ENCODE measurements around the gene QDPR.

Gene QDPR

DNA sequence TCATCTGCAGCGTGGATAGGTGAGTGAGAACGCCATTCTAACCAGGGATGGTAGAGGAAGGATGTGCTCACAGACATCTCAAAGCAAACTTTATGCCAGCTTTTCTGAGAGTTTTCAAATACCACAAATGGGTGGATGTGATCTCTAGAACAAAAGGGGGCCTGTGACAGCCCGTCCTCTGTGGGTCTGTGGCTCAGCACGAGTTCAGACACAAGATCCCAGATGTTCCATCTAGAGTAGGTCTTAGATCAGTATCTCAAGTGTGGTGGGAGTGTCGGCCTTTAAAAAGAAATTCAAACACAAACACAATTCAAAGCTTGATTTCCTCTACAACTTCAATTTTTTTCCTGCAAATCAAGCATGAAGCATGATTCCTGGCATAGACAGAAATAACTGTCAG lies 22.8 kb downstream of the QDPR start:
- TF ChIP-seq, protein P1, sequence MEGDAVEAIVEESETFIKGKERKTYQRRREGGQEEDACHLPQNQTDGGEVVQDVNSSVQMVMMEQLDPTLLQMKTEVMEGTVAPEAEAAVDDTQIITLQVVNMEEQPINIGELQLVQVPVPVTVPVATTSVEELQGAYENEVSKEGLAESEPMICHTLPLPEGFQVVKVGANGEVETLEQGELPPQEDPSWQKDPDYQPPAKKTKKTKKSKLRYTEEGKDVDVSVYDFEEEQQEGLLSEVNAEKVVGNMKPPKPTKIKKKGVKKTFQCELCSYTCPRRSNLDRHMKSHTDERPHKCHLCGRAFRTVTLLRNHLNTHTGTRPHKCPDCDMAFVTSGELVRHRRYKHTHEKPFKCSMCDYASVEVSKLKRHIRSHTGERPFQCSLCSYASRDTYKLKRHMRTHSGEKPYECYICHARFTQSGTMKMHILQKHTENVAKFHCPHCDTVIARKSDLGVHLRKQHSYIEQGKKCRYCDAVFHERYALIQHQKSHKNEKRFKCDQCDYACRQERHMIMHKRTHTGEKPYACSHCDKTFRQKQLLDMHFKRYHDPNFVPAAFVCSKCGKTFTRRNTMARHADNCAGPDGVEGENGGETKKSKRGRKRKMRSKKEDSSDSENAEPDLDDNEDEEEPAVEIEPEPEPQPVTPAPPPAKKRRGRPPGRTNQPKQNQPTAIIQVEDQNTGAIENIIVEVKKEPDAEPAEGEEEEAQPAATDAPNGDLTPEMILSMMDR (conservative IDR thresholded peaks at IDR 0.05; ENCODE audit: control insufficient read depth, insufficient read depth, low read depth, low read length): no peak
- H3K4me3 ChIP-seq (ENCODE audit: control insufficient read depth, low read depth, low read length): no peak overlapping the region
- DNase-seq (ENCODE audit: low read depth): no peak

DNA sequence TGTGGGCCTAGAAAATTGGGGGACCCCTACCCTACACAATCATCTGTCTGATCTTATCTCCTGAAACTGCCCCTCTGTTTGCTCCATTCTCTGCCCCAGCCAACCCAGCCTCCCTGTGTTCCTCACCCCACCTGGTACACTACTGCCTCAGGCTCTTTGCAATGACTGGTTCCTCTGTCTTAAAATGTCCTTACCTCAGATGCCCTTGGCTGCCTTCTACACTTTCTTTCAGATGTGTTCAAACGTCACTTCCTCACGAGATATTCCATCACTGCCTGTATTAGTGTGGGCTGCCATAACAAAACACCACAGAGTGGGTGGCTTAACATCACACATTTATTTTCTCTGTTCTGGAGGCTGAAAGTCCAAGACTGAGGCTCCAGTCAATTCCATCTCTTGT lies 29.2 kb downstream of the QDPR start:
- no peak for DNase-seq (ENCODE audit: low read depth)
- no peak overlapping the region for H3K4me3 ChIP-seq (ENCODE audit: control insufficient read depth, low read depth, low read length)
- TF ChIP-seq, protein P1 (conservative IDR thresholded peaks at IDR 0.05; ENCODE audit: control insufficient read depth, insufficient read depth, low read depth, low read length): no peak

DNA sequence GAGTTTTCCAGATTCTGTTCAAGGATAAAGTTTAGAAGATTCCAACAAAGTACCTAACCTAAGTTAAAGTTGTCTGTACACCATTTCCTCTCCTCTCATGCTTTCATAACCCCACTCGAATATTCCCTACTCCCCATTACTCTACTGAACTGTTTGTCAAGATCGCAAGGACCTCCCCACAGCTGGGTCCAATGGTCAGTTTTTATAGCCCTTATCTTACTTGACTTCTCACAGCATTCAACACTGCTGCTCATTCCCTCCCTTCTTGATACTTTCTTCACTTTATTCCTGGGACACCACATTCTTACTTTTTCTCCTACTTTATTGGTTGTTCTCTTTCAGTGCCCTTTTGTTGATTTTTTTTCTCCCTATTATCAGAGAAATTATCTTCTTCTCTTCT lies 30.9 kb downstream of the QDPR start:
- no peak for DNase-seq (ENCODE audit: low read depth)
- TF ChIP-seq, protein P1 (conservative IDR thresholded peaks at IDR 0.05; ENCODE audit: control insufficient read depth, insufficient read depth, low read depth, low read length): no peak
- no peak overlapping the region for H3K4me3 ChIP-seq (ENCODE audit: control insufficient read depth, low read depth, low read length)

DNA sequence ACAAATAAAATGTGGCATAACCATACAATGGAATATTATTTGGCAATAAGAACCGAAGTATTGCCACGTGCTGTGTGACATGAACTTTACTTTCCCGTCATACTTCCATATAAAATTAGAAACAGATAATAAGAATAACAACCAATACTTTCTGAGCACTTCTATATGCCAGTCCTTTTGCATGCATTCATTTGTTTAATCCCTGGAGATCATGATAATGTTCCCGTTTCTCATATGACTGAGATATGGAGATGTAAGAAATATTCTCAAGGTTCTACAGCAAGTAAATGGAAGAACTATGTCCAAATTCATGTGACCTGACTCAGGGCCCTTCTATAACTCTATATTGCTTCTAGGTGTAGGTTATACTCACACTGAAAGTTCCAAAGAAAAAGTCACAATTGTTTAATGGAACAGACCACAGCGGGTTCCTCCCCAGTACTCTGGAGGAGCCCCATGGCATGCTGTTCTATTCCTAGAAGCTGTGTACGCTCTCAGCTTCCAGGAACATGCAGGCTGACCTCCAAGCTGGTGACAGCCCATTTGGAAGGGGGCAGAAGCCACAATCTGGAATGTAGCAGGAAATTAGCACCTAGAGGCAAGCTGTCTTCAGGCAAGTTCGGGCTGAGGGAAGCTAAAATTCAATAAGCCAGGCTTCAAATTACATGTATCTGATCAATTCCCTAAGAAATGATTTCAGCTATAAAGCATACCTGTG lies 31.5 kb downstream of the QDPR start:
- no peak for DNase-seq (ENCODE audit: low read depth)
- TF ChIP-seq, protein P1 (conservative IDR thresholded peaks at IDR 0.05; ENCODE audit: control insufficient read depth, insufficient read depth, low read depth, low read length): no peak
- no peak overlapping the region for H3K4me3 ChIP-seq (ENCODE audit: control insufficient read depth, low read depth, low read length)

DNA sequence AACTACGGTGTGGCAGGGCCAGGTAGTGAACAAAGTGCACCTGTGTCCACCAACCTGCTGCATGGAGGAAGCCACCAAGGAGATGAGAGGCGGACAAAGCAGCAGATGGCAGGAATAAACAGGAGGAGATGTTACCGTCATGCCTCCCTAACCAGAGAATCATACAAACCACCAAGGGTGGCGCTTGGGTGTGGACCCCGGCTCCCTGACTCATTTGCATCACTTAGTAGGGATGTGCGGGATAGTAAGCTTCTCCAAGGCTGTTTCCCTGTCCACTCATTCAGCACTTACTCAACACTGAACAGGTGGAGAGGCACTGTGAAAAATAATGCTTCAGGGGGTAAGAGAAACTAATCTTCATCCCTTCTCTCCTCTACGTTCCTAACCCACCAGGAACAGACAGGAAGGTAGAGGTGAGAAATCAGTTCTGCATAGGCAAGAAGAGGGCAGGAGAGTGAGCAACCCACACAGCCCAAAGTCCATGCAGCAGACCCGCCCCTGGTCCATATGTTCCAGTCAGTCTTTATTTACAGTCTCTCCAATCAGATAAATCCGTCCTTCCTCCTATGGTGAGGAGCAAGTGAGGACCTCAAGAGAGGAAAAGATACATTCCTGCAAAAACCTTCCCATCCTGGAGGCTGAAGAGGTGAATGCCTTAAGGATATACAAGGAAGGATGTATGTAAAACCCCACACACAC lies 34.0 kb downstream of the QDPR start:
- DNase-seq (ENCODE audit: low read depth): no peak
- H3K4me3 ChIP-seq (ENCODE audit: control insufficient read depth, low read depth, low read length): no peak overlapping the region
- TF ChIP-seq, protein P1 (conservative IDR thresholded peaks at IDR 0.05; ENCODE audit: control insufficient read depth, insufficient read depth, low read depth, low read length): no peak

DNA sequence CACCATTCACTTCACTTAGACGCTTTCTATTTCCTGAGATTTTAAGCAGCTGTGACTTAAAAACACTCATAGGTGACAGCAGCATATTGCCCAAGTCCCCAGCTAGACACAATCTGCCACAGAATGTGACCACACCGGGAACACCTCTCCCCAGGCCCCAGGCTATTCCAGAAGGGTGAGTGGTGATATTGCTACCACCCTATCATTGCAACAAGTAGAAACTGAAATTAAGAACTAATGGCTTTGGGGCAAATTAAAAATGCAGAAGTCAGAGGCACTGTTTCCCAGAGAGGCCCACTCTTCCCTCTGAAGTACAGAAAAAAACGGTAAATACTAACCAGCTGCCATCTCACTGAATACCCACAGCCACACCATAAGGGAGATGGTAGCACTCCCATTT lies 35.0 kb downstream of the QDPR start:
- no peak for DNase-seq (ENCODE audit: low read depth)
- TF ChIP-seq, protein P1 (conservative IDR thresholded peaks at IDR 0.05; ENCODE audit: control insufficient read depth, insufficient read depth, low read depth, low read length): no peak
- H3K4me3 ChIP-seq (ENCODE audit: control insufficient read depth, low read depth, low read length): no peak overlapping the region

Data from fibroblast of mammary gland (primary cell).